Esophagus muscularis mucosa (tissue), 4 donors: ENCODE measurements around the gene ANP32A.

Experiments
- CTCF ChIP-seq, 3 experiments: fragments of 200-600 bp in 2 of 3; fragments of 450-650 bp in 1 of 3; sonication (generic) in 2 of 3; IDR thresholded peaks; one replicate each; pipeline ENCODE4 v1.5.1; 2017 to 2019; ENCODE audit warnings: antibody characterized with exemption in 3 of 3, mild to moderate bottlenecking in 2 of 3, moderate library complexity in 1 of 3
- EP300 ChIP-seq: sonication (generic); formaldehyde crosslinking; IDR thresholded peaks from one replicate; pipeline ENCODE4 v1.6.1; 2017; ENCODE audit warnings: antibody characterized with exemption
- POLR2A ChIP-seq: fragments of 450-650 bp; IDR thresholded peaks from one replicate; pipeline ENCODE4 v1.6.1; 2017; ENCODE audit warnings: antibody characterized with exemption, moderate library complexity, mild to moderate bottlenecking, low read depth

- no peak for TF ChIP-seq CTCF (IDR thresholded peaks at IDR 0.05)
- no peak for TF ChIP-seq POLR2A
- TF ChIP-seq EP300, result no peak
These were observed 13.1 kb upstream of the ANP32A start for GRCh38 chr15:68833700-68834331.
